Subcutaneous adipose tissue (tissue), 4 donors: ENCODE results near the gene NFS1. TPM values are rescaled to one million over a fixed set of nuclear protein-coding genes. Genes with fewer than 3 reads are reported as not detected.

ENCODE experiments used
- CTCF ChIP-seq: fragments of 450-650 bp; IDR thresholded peaks from one replicate; pipeline ENCODE4 v1.5.1; 2016; ENCODE audit warnings: low read depth, mild to moderate bottlenecking, control low read depth, antibody characterized with exemption, moderate library complexity
- total RNA-seq, 4 donors: library from RNA; depleted of rRNA; stranded (reverse); fragments of >200 nt; gene quantifications; one replicate each; pipeline ENCODE4 v1.1.0, GENCODE V29; 2016

NFS1 gene
- total RNA-seq, 4 donors from 2014 or later = 17.4 to 34.7 (median 24.3) TPM

- TF ChIP-seq CTCF = no peak
Observed at GRCh38 chr20:35716330-35716729, 17.2 kb upstream of the NFS1 start.

- TF ChIP-seq CTCF = no peak
Observed at GRCh38 chr20:35715652-35716051, 16.5 kb upstream of the NFS1 start.

- no peak for TF ChIP-seq CTCF
Observed at GRCh38 chr20:35714127-35714526, 15.0 kb upstream of the NFS1 start.

GRCh38 chr20:35711588-35712209, 12.5 kb upstream of the NFS1 start:
- no peak for TF ChIP-seq CTCF

- no peak for TF ChIP-seq CTCF
Observed at GRCh38 chr20:35710884-35711587, 11.9 kb upstream of the NFS1 start.

- TF ChIP-seq CTCF = no peak
Observed at GRCh38 chr20:35710039-35710438, 10.9 kb upstream of the NFS1 start.

- TF ChIP-seq CTCF = no peak
Observed at GRCh38 chr20:35709259-35709658, 10.1 kb upstream of the NFS1 start.
